ENCODE measurements around the gene SENP3. TPM values are rescaled to one million over a fixed set of nuclear protein-coding genes. Genes with fewer than 3 reads are reported as not detected.

SENP3 gene
- total RNA-seq, 1 experiment from 2014 or later: 63.7 TPM

DNA sequence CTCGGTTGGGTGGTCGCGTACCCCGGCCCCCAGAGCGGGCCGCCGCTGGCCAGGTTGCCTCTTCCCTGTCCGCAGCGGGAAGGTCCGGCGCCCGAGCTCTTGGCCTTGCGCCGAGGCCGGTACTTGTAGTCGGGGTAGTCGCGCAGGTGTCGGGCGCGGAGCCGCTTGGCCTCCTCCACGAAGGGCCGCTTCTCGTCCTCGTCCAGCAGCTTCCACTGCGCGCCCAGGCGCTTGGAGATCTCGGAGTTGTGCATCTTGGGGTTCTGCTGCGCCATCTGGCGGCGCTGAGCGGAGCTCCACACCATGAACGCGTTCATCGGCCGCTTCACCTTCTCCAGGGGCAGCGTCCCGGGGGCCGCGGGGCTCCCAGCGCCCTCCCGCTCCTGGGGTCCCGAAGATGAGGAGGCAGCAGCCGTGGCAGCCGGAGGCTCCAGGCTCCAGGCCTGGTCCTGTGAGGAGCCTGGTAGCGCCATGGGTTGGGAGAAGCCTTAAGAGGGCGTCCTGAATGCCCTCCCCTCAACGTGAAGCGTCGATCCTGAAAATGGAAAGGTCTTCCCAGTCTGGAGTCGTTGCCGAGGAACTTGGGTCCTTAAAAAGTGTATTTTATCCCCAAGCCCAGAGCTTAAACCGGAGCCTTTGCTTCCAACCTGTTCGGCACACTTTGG is 27.6 kb downstream of the SENP3 start:
- Histone ChIP-seq H3K27ac (ENCODE audit: low read length) (no peak overlapping the region), H3K4me3 (ENCODE audit: low read depth in 2 of 2, low read length in 2 of 2) (no peak overlapping the region), H3K36me3 (ENCODE audit: control insufficient read depth, insufficient read depth, low read length) (peaks cover 10% of the 10 kb centered on the region), H3K4me1 (ENCODE audit: control insufficient read depth, insufficient read depth, low read length) (peaks cover 17% of the 10 kb centered on the region), H3K9me3 (ENCODE audit: control insufficient read depth, insufficient read depth, low read depth, low read length) (no peaks in the 10 kb centered on the region), H3K27me3 (ENCODE audit: control insufficient read depth, insufficient read depth, low read length) (no peaks in the 10 kb centered on the region)
- peak; percentile 36; the same call in 1 of the 2 replicates for ATAC-seq
- BruUV-seq (replicated peaks): no TSS peak
- DNase-seq (ENCODE audit: low read depth, low spot score): no peak
- ChIA-PET CTCF (no interaction called here), POLR2A (no interaction called here)
- no peak for TF ChIP-seq SIN3A (IDR thresholded peaks at IDR 0.05; ENCODE audit: borderline replicate concordance, insufficient read depth, low read depth, low read length)
- peak; percentile 9; the same call in 1 of the 2 replicates for TF ChIP-seq POLR2AphosphoS5 (IDR thresholded peaks at IDR 0.05; ENCODE audit: low read depth, low read length)
- TF ChIP-seq, protein P1, sequence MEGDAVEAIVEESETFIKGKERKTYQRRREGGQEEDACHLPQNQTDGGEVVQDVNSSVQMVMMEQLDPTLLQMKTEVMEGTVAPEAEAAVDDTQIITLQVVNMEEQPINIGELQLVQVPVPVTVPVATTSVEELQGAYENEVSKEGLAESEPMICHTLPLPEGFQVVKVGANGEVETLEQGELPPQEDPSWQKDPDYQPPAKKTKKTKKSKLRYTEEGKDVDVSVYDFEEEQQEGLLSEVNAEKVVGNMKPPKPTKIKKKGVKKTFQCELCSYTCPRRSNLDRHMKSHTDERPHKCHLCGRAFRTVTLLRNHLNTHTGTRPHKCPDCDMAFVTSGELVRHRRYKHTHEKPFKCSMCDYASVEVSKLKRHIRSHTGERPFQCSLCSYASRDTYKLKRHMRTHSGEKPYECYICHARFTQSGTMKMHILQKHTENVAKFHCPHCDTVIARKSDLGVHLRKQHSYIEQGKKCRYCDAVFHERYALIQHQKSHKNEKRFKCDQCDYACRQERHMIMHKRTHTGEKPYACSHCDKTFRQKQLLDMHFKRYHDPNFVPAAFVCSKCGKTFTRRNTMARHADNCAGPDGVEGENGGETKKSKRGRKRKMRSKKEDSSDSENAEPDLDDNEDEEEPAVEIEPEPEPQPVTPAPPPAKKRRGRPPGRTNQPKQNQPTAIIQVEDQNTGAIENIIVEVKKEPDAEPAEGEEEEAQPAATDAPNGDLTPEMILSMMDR (IDR thresholded peaks at IDR 0.05): peak; percentile 79; the same call in 1 of the 2 replicates
- TF ChIP-seq, protein P2, sequence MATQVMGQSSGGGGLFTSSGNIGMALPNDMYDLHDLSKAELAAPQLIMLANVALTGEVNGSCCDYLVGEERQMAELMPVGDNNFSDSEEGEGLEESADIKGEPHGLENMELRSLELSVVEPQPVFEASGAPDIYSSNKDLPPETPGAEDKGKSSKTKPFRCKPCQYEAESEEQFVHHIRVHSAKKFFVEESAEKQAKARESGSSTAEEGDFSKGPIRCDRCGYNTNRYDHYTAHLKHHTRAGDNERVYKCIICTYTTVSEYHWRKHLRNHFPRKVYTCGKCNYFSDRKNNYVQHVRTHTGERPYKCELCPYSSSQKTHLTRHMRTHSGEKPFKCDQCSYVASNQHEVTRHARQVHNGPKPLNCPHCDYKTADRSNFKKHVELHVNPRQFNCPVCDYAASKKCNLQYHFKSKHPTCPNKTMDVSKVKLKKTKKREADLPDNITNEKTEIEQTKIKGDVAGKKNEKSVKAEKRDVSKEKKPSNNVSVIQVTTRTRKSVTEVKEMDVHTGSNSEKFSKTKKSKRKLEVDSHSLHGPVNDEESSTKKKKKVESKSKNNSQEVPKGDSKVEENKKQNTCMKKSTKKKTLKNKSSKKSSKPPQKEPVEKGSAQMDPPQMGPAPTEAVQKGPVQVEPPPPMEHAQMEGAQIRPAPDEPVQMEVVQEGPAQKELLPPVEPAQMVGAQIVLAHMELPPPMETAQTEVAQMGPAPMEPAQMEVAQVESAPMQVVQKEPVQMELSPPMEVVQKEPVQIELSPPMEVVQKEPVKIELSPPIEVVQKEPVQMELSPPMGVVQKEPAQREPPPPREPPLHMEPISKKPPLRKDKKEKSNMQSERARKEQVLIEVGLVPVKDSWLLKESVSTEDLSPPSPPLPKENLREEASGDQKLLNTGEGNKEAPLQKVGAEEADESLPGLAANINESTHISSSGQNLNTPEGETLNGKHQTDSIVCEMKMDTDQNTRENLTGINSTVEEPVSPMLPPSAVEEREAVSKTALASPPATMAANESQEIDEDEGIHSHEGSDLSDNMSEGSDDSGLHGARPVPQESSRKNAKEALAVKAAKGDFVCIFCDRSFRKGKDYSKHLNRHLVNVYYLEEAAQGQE (IDR thresholded peaks at IDR 0.05; ENCODE audit: insufficient read depth in 1 of 2, low read depth in 2 of 2, low read length in 1 of 2): no peak
- in situ Hi-C loops (cut with HindIII; ENCODE audit: low pct_unique_long_range_greater_than_20kb, low sequenced_read_pairs): no loop called here
- intact Hi-C loops (cut with micrococcal nuclease; ENCODE audit: unreplicated experiment): no loop called here

DNA sequence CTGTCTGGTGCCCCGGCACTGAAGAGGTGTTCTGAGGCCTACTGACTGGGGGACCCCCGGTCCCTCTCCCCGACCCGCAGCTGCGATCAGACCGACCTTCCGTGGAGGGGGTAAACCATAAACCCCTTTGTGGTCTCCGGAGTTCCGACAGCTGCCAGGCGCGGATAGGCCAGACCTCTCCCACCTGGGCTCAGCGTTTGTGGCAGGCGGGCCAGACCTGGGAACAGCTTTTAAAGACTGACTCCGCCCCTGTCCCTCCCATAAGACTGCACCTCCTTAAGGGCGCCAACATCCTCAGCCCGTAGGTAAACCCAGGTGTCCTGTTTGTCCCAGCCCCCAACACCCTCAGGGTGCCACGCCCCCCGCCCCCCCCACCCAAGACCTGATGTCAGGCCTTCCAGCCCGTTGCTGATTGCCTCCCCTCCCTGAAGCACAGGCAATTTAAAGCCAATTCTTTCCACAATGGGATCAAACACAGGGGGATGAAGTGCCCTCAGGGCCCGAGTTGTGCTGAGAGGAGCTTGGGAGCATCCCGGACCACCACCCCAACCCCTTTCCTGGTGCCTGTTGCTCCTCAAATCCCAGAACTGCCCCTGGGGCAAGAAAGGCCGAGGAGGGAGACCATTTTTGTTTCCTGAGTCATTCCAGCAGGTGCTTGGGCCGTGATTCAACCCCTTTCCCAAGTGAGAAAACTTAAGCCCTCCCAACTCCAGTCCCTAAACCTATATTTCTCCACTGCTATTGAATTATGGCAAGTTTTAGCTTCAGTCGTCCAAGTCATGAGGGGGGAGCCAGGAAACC is 28.4 kb downstream of the SENP3 start, which contains the start of gene SOX15:
TSS of gene SOX15 (minus strand) at position 204 of the 801 bp plus-strand sequence. CDS start 418 bp downstream, outside the sequence.
- CTCF ChIA-PET: no interaction called here
- no peak within 1 kb of the TSS for H3K4me3 ChIP-seq (ENCODE audit: low read depth in 2 of 2, low read length in 2 of 2)

More for the DNA sequence above, 28.4 kb downstream of the SENP3 start, which contains the start of gene SOX15:
- ATAC-seq: no peak
- Histone ChIP-seq H3K27ac (ENCODE audit: low read length) (peak within 1 kb of the TSS; percentile 26; the same call in 1 of the 2 replicates), H3K36me3 (ENCODE audit: control insufficient read depth, insufficient read depth, low read length) (peaks cover 12% of the 10 kb centered on the region), H3K9me3 (ENCODE audit: control insufficient read depth, insufficient read depth, low read depth, low read length) (no peaks in the 10 kb centered on the region), H3K27me3 (ENCODE audit: control insufficient read depth, insufficient read depth, low read length) (no peaks in the 10 kb centered on the region), H3K4me1 (ENCODE audit: control insufficient read depth, insufficient read depth, low read length) (peaks cover 14% of the 10 kb centered on the region)
- in situ Hi-C loops (cut with HindIII; ENCODE audit: low pct_unique_long_range_greater_than_20kb, low sequenced_read_pairs): no loop called here
- no peak for DNase-seq (ENCODE audit: low read depth, low spot score)
- BruUV-seq (replicated peaks): no TSS peak
- intact Hi-C loops (cut with micrococcal nuclease; ENCODE audit: unreplicated experiment): no loop called here
- POLR2A ChIA-PET: interaction anchor here (0.6 kb wide), 1 partner anchor 748 kb away, joined by 4 read pairs; no protein-coding TSS in a partner anchor
- TF ChIP-seq SIN3A (IDR thresholded peaks at IDR 0.05; ENCODE audit: borderline replicate concordance, insufficient read depth, low read depth, low read length) (no peak), POLR2AphosphoS5 (IDR thresholded peaks at IDR 0.05; ENCODE audit: low read depth, low read length) (no peak), TCF7L2 (IDR thresholded peaks at IDR 0.05; ENCODE audit: low read depth, low read length) (no peak)
- TF ChIP-seq, protein P1 (IDR thresholded peaks at IDR 0.05): no peak
- TF ChIP-seq, protein P2 (IDR thresholded peaks at IDR 0.05; ENCODE audit: insufficient read depth in 1 of 2, low read depth in 2 of 2, low read length in 1 of 2): no peak

Data from Panc1 (cell line).